DND-41 (cell line): ENCODE data around the gene IL12B.

Source experiments
- ATAC-seq: fragments of 200-7000 bp; cut with Tn5 transposase; 3 replicates; pipeline ENCODE4 v1.9.1; 2021; ENCODE audit warnings: low read depth; ENCODE audit not compliant: insufficient read depth
- DNase-seq: peaks from one replicate; pipeline ENCODE4 v3.0.0-alpha.2; 2020
- H2AFZ ChIP-seq: 2 replicates; pipeline ENCODE4 v1.6.0; 2012; ENCODE audit warnings: low read depth, low read length
- H3K27ac ChIP-seq: 2 replicates; pipeline ENCODE4 v1.5.1; 2012; ENCODE audit warnings: low read length, inconsistent platforms
- H3K27me3 ChIP-seq: fragments of 200-600 bp; sonication (generic); 2 replicates; pipeline ENCODE4 v1.6.0; 2012; ENCODE audit warnings: low read length, mild to moderate bottlenecking, inconsistent platforms; ENCODE audit not compliant: insufficient read depth, poor library complexity
- H3K36me3 ChIP-seq: 2 replicates; pipeline ENCODE4 v1.5.1; 2012; ENCODE audit warnings: low read length, inconsistent platforms; ENCODE audit not compliant: insufficient read depth
- H3K4me1 ChIP-seq: 2 replicates; pipeline ENCODE4 v1.5.1; 2012; ENCODE audit warnings: mild to moderate bottlenecking, low read length; ENCODE audit not compliant: insufficient read depth
- H3K4me2 ChIP-seq: 2 replicates; pipeline ENCODE4 v1.6.0; 2012; ENCODE audit warnings: mild to moderate bottlenecking, moderate library complexity, low read length, inconsistent platforms; ENCODE audit not compliant: insufficient read depth
- H3K4me3 ChIP-seq, 2 experiments: fragments of 200-600 bp in 1 of 2; shearing (Covaris generic) in 1 of 2; 2 replicates each; pipeline ENCODE4 v1.5.1; 2012 to 2016; ENCODE audit warnings: inconsistent platforms in 2 of 2, low read length in 2 of 2, mild to moderate bottlenecking in 2 of 2, low read depth in 1 of 2, moderate library complexity in 1 of 2
- H3K79me2 ChIP-seq: 2 replicates; pipeline ENCODE4 v1.6.0; 2012; ENCODE audit warnings: low read length, inconsistent platforms; ENCODE audit not compliant: insufficient read depth
- H3K9ac ChIP-seq: 2 replicates; pipeline ENCODE4 v1.6.0; 2012; ENCODE audit warnings: low read depth, mild to moderate bottlenecking, inconsistent platforms, low read length, moderate library complexity
- H3K9me3 ChIP-seq: 2 replicates; pipeline ENCODE4 v1.5.1; 2012; ENCODE audit warnings: low read length, moderate library complexity, mild to moderate bottlenecking, inconsistent platforms; ENCODE audit not compliant: insufficient read depth, severe bottlenecking
- H4K20me1 ChIP-seq: 2 replicates; pipeline ENCODE4 v1.6.0; 2012; ENCODE audit warnings: low read length; ENCODE audit not compliant: insufficient read depth
- CTCF ChIP-seq: IDR thresholded peaks from 2 replicates; pipeline ENCODE4 v1.5.1; 2012; ENCODE audit warnings: borderline replicate concordance, low read length, moderate library complexity, mild to moderate bottlenecking; ENCODE audit not compliant: poor library complexity, severe bottlenecking; ENCODE audit errors: extremely low read depth
- EZH2 ChIP-seq: IDR thresholded peaks from 3 replicates; pipeline ENCODE4 v1.6.1; 2012; ENCODE audit warnings: borderline replicate concordance, low read depth, mild to moderate bottlenecking, moderate library complexity, low read length, inconsistent platforms; ENCODE audit not compliant: severe bottlenecking

Gene IL12B

GRCh38 chr5:159345861-159346260 lies 15.6 kb upstream of the IL12B start:
- H2AFZ ChIP-seq: no peak overlapping the region
- H3K9me3 ChIP-seq: peaks cover 7% of the 10 kb centered on the region
- H3K27ac ChIP-seq: no peak overlapping the region
- H3K4me2 ChIP-seq: no peak overlapping the region
- H3K4me1 ChIP-seq: peaks cover 18% of the 10 kb centered on the region
- TF ChIP-seq CTCF (no peak), EZH2 (no peak)
- no peaks in the 10 kb centered on the region for H4K20me1 ChIP-seq
- H3K36me3 ChIP-seq: no peaks in the 10 kb centered on the region
- no peak overlapping the region for H3K4me3 ChIP-seq
- no peak overlapping the region for H3K9ac ChIP-seq
- no peaks in the 10 kb centered on the region for H3K27me3 ChIP-seq
- DNase-seq (no peak), ATAC-seq (no peak)
- H3K79me2 ChIP-seq: no peaks in the 10 kb centered on the region

- no peak for TF ChIP-seq EZH2
- TF ChIP-seq CTCF: no peak
- Histone ChIP-seq H3K9ac (no peak overlapping the region), H4K20me1 (no peaks in the 10 kb centered on the region), H3K27ac (no peak overlapping the region), H3K9me3 (peaks cover 7% of the 10 kb centered on the region), H3K27me3 (no peaks in the 10 kb centered on the region), H2AFZ (no peak overlapping the region), H3K4me3 (no peak overlapping the region), H3K4me1 (peaks cover 18% of the 10 kb centered on the region), H3K4me2 (no peak overlapping the region), H3K79me2 (no peaks in the 10 kb centered on the region), H3K36me3 (no peaks in the 10 kb centered on the region)
- DNase-seq (no peak), ATAC-seq (no peak)
These were observed 15.0 kb upstream of the IL12B start for GRCh38 chr5:159345336-159345735.

- Histone ChIP-seq H3K36me3 (no peaks in the 10 kb centered on the region), H3K4me2 (no peak overlapping the region), H3K4me3 (no peak overlapping the region), H3K4me1 (peaks cover 10% of the 10 kb centered on the region), H3K79me2 (no peaks in the 10 kb centered on the region), H4K20me1 (no peaks in the 10 kb centered on the region), H3K9me3 (peaks cover 7% of the 10 kb centered on the region), H2AFZ (no peak overlapping the region), H3K27ac (no peak overlapping the region), H3K9ac (no peak overlapping the region), H3K27me3 (no peaks in the 10 kb centered on the region)
- TF ChIP-seq CTCF (no peak), EZH2 (no peak)
- DNase-seq (no peak), ATAC-seq (no peak)
These were observed 13.2 kb upstream of the IL12B start for GRCh38 chr5:159343295-159344094.
